ENCODE results near the gene PEAK1.

Gene PEAK1

GRCh38 chr15:77063249-77063648, 356.7 kb downstream of the PEAK1 start:
- DNase-seq = no peak
- H3K4me1 ChIP-seq = peaks cover 0 to 57% (median 24%) of the 10 kb centered on the region in 4 donors
- H3K27ac ChIP-seq = no peak overlapping the region
- no peaks in the 10 kb centered on the region for H3K27me3 ChIP-seq
- no peak overlapping the region for H3K4me3 ChIP-seq
- TF ChIP-seq CTCF (IDR thresholded peaks at IDR 0.05) = no peak
- intact Hi-C loops (cut with DNase I; ENCODE audit: low total_unique reads) = no loop called here
- no peaks in the 10 kb centered on the region for H3K9me3 ChIP-seq
- no peaks in the 10 kb centered on the region for H3K36me3 ChIP-seq

- Histone ChIP-seq H3K27ac (peak overlapping the region; percentile 36 to 52), H3K36me3 (no peaks in the 10 kb centered on the region), H3K9me3 (no peaks in the 10 kb centered on the region), H3K4me1 (peaks cover 0 to 41% (median 24%) of the 10 kb centered on the region in 4 donors), H3K27me3 (no peaks in the 10 kb centered on the region), H3K4me3 (peak overlapping the region in 1 of 2 donors; percentile 21)
- TF ChIP-seq CTCF (IDR thresholded peaks at IDR 0.05) = no peak
- no peak for DNase-seq
- intact Hi-C loops (cut with DNase I; ENCODE audit: low total_unique reads) = no loop called here
These were observed 359.4 kb downstream of the PEAK1 start for GRCh38 chr15:77060546-77060945.

- Histone ChIP-seq H3K36me3 (no peaks in the 10 kb centered on the region), H3K27ac (peak overlapping the region in 1 of 2 donors; percentile 52), H3K4me3 (no peak overlapping the region), H3K9me3 (no peaks in the 10 kb centered on the region), H3K4me1 (peaks cover 0 to 37% (median 24%) of the 10 kb centered on the region in 4 donors), H3K27me3 (no peaks in the 10 kb centered on the region)
- intact Hi-C loops (cut with DNase I; ENCODE audit: low total_unique reads) = no loop called here
- no peak for TF ChIP-seq CTCF (IDR thresholded peaks at IDR 0.05)
- no peak for DNase-seq
These were observed 360.0 kb downstream of the PEAK1 start for GRCh38 chr15:77059786-77060361.

DNA sequence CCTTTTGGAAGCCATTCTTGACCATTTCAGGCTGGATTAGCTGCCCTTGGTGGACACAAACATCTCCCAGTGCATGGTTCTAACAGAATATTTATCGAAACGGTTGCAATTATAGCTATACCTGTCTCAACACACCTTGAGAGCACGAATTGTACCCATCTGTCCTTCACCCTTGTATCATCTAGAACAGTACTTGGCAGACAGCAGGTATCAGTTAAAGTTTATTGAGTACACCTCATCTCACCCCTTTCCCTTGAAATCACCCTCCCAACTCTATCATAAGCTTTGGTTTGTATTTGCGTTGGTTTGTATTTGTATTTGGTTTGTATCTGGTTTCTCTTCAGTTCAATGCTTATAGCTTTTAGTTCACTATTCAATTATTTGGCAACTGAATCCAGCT, 361.4 kb downstream of the PEAK1 start:
- Histone ChIP-seq H3K27me3 (no peaks in the 10 kb centered on the region), H3K9me3 (no peaks in the 10 kb centered on the region), H3K4me3 (no peak overlapping the region), H3K36me3 (no peaks in the 10 kb centered on the region), H3K4me1 (peaks cover 0 to 33% (median 24%) of the 10 kb centered on the region in 4 donors), H3K27ac (no peak overlapping the region)
- intact Hi-C loops (cut with DNase I; ENCODE audit: low total_unique reads) = no loop called here
- no peak for DNase-seq
- no peak for TF ChIP-seq CTCF (IDR thresholded peaks at IDR 0.05)

DNA sequence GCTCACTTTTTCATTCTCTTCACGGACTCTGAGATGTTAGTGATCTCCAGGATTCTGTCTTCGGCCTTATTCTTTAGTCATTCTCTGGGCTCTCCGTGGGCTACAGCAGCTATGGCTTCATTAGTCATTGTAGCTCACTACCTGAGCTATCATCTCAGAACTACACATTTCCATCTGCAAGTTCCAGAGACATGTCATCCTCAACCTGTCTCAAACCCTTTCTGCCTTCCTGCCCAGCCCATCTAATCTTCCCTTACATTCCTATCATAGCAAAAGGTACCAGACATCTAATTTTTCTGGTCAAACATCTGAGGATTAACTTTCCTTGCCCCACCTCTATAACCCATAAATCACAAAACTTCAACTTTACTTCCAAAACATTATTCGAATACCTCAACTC, 362.2 kb downstream of the PEAK1 start:
- Histone ChIP-seq H3K9me3 (no peaks in the 10 kb centered on the region), H3K27me3 (no peaks in the 10 kb centered on the region), H3K4me3 (no peak overlapping the region), H3K4me1 (peaks cover 0 to 33% (median 24%) of the 10 kb centered on the region in 4 donors), H3K36me3 (peaks cover 0 to 2% (median 2%) of the 10 kb centered on the region in 3 donors), H3K27ac (no peak overlapping the region)
- DNase-seq = no peak
- TF ChIP-seq CTCF (IDR thresholded peaks at IDR 0.05) = no peak
- intact Hi-C loops (cut with DNase I; ENCODE audit: low total_unique reads) = no loop called here

GRCh38 chr15:77057072-77057471, 362.8 kb downstream of the PEAK1 start:
- no peak for DNase-seq
- H3K9me3 ChIP-seq = no peaks in the 10 kb centered on the region
- H3K27ac ChIP-seq = no peak overlapping the region
- no peak for TF ChIP-seq CTCF (IDR thresholded peaks at IDR 0.05)
- no peak overlapping the region for H3K4me3 ChIP-seq
- peaks cover 0 to 29% (median 21%) of the 10 kb centered on the region in 4 donors for H3K4me1 ChIP-seq
- no peaks in the 10 kb centered on the region for H3K27me3 ChIP-seq
- peaks cover 6 to 8% (median 8%) of the 10 kb centered on the region in 3 donors for H3K36me3 ChIP-seq
- intact Hi-C loops (cut with DNase I; ENCODE audit: low total_unique reads) = no loop called here

All from tibial artery (tissue), 4 donors.